Measurements from ENCODE around the gene RS1. TPM values are rescaled to one million over a fixed set of nuclear protein-coding genes. Genes with fewer than 3 reads are reported as not detected.

RS1 gene
- total and polyA plus RNA-seq, 2 of the 13 experiments (the other 11 are each of a cell fraction or from before 2014, with no cell fraction given) = not detected

DNA sequence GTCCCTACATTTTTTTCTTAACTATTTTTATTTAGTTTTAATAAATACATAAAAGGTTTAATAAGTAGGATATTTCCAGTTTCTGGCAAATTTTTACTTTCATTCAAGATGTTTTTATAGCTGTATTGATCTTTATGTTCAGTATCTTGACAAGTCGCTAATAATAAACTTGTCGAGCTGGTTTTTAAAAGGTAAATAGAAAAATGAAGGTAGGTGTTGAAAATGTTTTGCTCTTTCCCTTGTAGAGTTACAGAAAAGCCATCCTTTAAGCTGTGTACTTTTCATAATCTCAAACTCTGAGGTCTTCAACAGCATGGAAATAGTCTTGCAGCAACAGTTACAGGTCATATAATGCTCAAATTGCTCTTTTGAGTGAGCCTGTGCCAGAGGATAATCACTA is 52.6 kb downstream of the RS1 start:
- Histone ChIP-seq H3K9me3 (ENCODE audit: low read length) (no peaks in the 10 kb centered on the region), H2AFZ (ENCODE audit: low read length) (no peak overlapping the region), H3K36me3 (replicated peaks in 1 of 2; ENCODE audit: control insufficient read depth in 1 of 2, insufficient read depth in 2 of 2, low read length in 2 of 2) (0 out of 5 replicates have a peak, but pooled peaks cover 0 to 10% of the 10 kb centered on the region in 2 experiments), H4K20me1 (ENCODE audit: insufficient read depth, low read length) (no peaks in the 10 kb centered on the region), H3K4me2 (ENCODE audit: low read depth, low read length) (no peak overlapping the region), H3K4me3 (replicated peaks in 1 of 3; ENCODE audit: insufficient read depth in 1 of 3, low read depth in 2 of 3, low read length in 3 of 3) (no peak overlapping the region), H3K27me3 (ENCODE audit: control insufficient read depth in 1 of 2, insufficient read depth in 2 of 2, low read length in 2 of 2) (no peaks in the 10 kb centered on the region), H3K4me1 (ENCODE audit: insufficient read depth, low read length) (peaks cover 41% of the 10 kb centered on the region), H3K9ac (ENCODE audit: insufficient read depth, low read depth, low read length) (no peak overlapping the region), H3K27ac (ENCODE audit: extremely low read length, insufficient read depth, low read length) (no peak overlapping the region), H3K79me2 (ENCODE audit: insufficient read depth, low read length) (no peaks in the 10 kb centered on the region)
- no TSS peak for BruUV-seq (replicated peaks)
- intact Hi-C loops (cut with micrococcal nuclease; ENCODE audit: unreplicated experiment) = no loop called here
- ChIA-PET POLR2A (no interaction called here), CTCF (ENCODE audit: low intra/inter-chr PET ratio, low total read pairs) (no interaction called here)
- 100% methylated on average over 2 of the region's 2 CpGs for WGBS (ENCODE audit: low lambda C conversion rate)
- ATAC-seq (no peak), DNase-seq (ENCODE audit: low spot score) (no peak), FAIRE-seq (no peak)
- no peak for TF ChIP-seq ZNF644 (CRISPR knock-in tag; IDR thresholded peaks at IDR 0.05; ENCODE audit: low read depth)
- TF ChIP-seq GTF2F1 (IDR thresholded peaks at IDR 0.05; ENCODE audit: low read length) = no peak
- no peak for TF ChIP-seq FOXK2 (IDR thresholded peaks at IDR 0.05)
- no peak for TF ChIP-seq ZNF333 (CRISPR knock-in tag; IDR thresholded peaks at IDR 0.05; ENCODE audit: borderline replicate concordance)
- no peak for TF ChIP-seq CENPT (CRISPR knock-in tag; IDR thresholded peaks at IDR 0.05; ENCODE audit: low read depth)
- TF ChIP-seq ZNF75D (CRISPR knock-in tag; IDR thresholded peaks at IDR 0.05; ENCODE audit: borderline replicate concordance) = no peak
- no peak for TF ChIP-seq ZSCAN31 (CRISPR knock-in tag; IDR thresholded peaks at IDR 0.05; ENCODE audit: low read depth)
- TF ChIP-seq ZNF615 (CRISPR knock-in tag; IDR thresholded peaks at IDR 0.05; ENCODE audit: borderline replicate concordance) = no peak
- in situ Hi-C loops (cut with HindIII; ENCODE audit: extremely low pct_ligation_motif_present, low pct_unique_long_range_greater_than_20kb) = loop anchor here (25.0 kb wide), 2 partner anchors 182 to 268 kb away; partner anchors contain the start of gene CDKL5

DNA sequence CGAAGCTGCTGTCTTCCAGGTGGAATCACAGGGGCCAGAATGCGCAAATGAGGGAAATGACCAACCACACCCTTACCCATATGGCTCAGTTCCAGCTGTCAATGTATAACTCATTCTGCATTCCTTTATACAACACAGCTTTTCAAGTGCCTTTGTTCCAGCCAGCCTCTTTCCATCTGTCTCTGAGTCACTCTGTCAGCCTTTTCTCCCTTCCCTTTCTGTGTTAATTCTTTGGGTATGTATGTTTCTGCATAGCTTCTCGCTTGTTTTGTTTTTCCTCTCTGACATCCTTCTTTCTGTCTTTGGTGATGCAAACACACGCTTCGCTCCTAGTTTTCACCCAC is 54.5 kb downstream of the RS1 start:
- intact Hi-C loops (cut with micrococcal nuclease; ENCODE audit: unreplicated experiment) = no loop called here
- in situ Hi-C loops (cut with HindIII; ENCODE audit: extremely low pct_ligation_motif_present, low pct_unique_long_range_greater_than_20kb) = loop anchor here (25.0 kb wide), 2 partner anchors 180 to 270 kb away; partner anchors contain the start of gene CDKL5
- no peak overlapping the region for H3K9ac ChIP-seq (ENCODE audit: insufficient read depth, low read depth, low read length)
- H3K4me2 ChIP-seq (ENCODE audit: low read depth, low read length) = no peak overlapping the region
- H3K79me2 ChIP-seq (ENCODE audit: insufficient read depth, low read length) = no peaks in the 10 kb centered on the region
- CTCF ChIA-PET (ENCODE audit: low intra/inter-chr PET ratio, low total read pairs) = interaction anchor here (0.9 kb wide), 1 partner anchor 59 kb away, joined by 3 read pairs; no protein-coding TSS in a partner anchor
- FAIRE-seq (peak; percentile 26), ATAC-seq (peak; percentile 72), DNase-seq (ENCODE audit: low spot score) (peak; percentile 82)
- no peak overlapping the region for H3K4me3 ChIP-seq (replicated peaks in 1 of 3; ENCODE audit: insufficient read depth in 1 of 3, low read depth in 2 of 3, low read length in 3 of 3)
- no peaks in the 10 kb centered on the region for H3K27me3 ChIP-seq (ENCODE audit: control insufficient read depth in 1 of 2, insufficient read depth in 2 of 2, low read length in 2 of 2)
- H2AFZ ChIP-seq (ENCODE audit: low read length) = no peak overlapping the region
- H3K36me3 ChIP-seq (replicated peaks in 1 of 2; ENCODE audit: control insufficient read depth in 1 of 2, insufficient read depth in 2 of 2, low read length in 2 of 2) = peaks cover 0 to 11% of the 10 kb centered on the region in 2 experiments; a peak in 1 of 5 replicates
- BruUV-seq (replicated peaks) = no TSS peak
- no peak overlapping the region for H3K27ac ChIP-seq (ENCODE audit: extremely low read length, insufficient read depth, low read length)
- H3K9me3 ChIP-seq (ENCODE audit: low read length) = no peaks in the 10 kb centered on the region
- POLR2A ChIA-PET = no interaction called here
- WGBS (ENCODE audit: low lambda C conversion rate) = 67% methylated on average over 5 of the region's 5 CpGs
- H4K20me1 ChIP-seq (ENCODE audit: insufficient read depth, low read length) = no peaks in the 10 kb centered on the region
- peaks cover 35% of the 10 kb centered on the region for H3K4me1 ChIP-seq (ENCODE audit: insufficient read depth, low read length)
- TF ChIP-seq ZSCAN30 (CRISPR knock-in tag; IDR thresholded peaks at IDR 0.05) (no peak), KLF13 (CRISPR knock-in tag; IDR thresholded peaks at IDR 0.05) (no peak), TEAD3 (CRISPR knock-in tag; optimal IDR thresholded peaks at IDR 0.05; ENCODE audit: borderline replicate concordance) (peak; percentile 39), CBX1 (IDR thresholded peaks at IDR 0.05; ENCODE audit: low read depth) (no peak), ZNF883 (CRISPR knock-in tag; IDR thresholded peaks at IDR 0.05; ENCODE audit: not compliant biosample characterization) (no peak), SOX5 (CRISPR knock-in tag; IDR thresholded peaks at IDR 0.05; ENCODE audit: borderline replicate concordance) (peak; percentile 44; the same call in 1 of the 2 replicates), FOSL2 (CRISPR knock-in tag; IDR thresholded peaks at IDR 0.05) (peak; percentile 31; the same call in 1 of the 2 replicates), ZNF792 (CRISPR knock-in tag; IDR thresholded peaks at IDR 0.05) (no peak)
- TF ChIP-seq, protein P1, sequence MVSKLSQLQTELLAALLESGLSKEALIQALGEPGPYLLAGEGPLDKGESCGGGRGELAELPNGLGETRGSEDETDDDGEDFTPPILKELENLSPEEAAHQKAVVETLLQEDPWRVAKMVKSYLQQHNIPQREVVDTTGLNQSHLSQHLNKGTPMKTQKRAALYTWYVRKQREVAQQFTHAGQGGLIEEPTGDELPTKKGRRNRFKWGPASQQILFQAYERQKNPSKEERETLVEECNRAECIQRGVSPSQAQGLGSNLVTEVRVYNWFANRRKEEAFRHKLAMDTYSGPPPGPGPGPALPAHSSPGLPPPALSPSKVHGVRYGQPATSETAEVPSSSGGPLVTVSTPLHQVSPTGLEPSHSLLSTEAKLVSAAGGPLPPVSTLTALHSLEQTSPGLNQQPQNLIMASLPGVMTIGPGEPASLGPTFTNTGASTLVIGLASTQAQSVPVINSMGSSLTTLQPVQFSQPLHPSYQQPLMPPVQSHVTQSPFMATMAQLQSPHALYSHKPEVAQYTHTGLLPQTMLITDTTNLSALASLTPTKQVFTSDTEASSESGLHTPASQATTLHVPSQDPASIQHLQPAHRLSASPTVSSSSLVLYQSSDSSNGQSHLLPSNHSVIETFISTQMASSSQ (IDR thresholded peaks at IDR 0.05; ENCODE audit: low read depth) = 0 out of 2 replicates have a peak, but pooled peaks have one; percentile 44
- TF ChIP-seq, protein P1 (CRISPR knock-in tag; IDR thresholded peaks at IDR 0.05; ENCODE audit: borderline replicate concordance) = no peak
